ENCODE measurements around the gene SMURF1.

GRCh38 chr7:99189222-99189621 lies 45.3 kb upstream of the SMURF1 start:
- TF ChIP-seq POLR2A (IDR thresholded peaks at IDR 0.05) (no peak), POLR2AphosphoS5 (IDR thresholded peaks at IDR 0.05) (no peak)
